Measurements from ENCODE around the gene CDKN2A. TPM values are rescaled to one million over a fixed set of nuclear protein-coding genes. Genes with fewer than 3 reads are reported as not detected.

The CDKN2A gene
- total RNA-seq, 1 experiment from 2014 or later, result 0.35 TPM

DNA sequence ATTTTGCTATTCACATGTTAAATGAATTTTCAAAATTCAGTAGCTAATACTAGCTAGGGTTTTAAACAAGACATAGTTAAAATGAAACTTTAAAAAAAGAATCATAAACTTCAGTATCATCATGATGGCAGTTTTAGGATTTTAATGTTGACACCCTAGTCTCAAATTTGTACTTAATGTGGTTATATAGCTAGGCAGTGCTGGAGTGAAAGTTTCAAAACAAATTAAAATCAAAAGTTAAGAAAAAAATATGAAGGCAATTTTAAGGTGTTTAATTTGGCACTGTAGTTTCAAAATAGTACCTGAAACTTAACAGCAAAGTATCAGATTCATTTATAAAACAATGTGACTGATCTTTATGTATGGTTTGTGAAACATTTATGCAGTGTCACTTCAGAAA, 34.2 kb upstream of the CDKN2A start:
- Histone ChIP-seq H4K91ac (ENCODE audit: insufficient read length, low read depth, low read length) (no peak overlapping the region), H3K23me2 (ENCODE audit: insufficient read length, low read depth, low read length, poor library complexity, severe bottlenecking) (no peaks in the 10 kb centered on the region), H3K79me2 (ENCODE audit: insufficient read depth, low read length) (no peaks in the 10 kb centered on the region), H3K4me1 (ENCODE audit: insufficient read depth, low read length) (peaks cover 3% of the 10 kb centered on the region; the same call in 1 of the 2 replicates), H3K27ac (ENCODE audit: insufficient read length, low read depth, low read length) (no peak overlapping the region), H4K20me1 (ENCODE audit: control insufficient read depth, insufficient read depth, insufficient read length) (no peaks in the 10 kb centered on the region), H4K5ac (ENCODE audit: insufficient read length, low read depth, low read length) (no peak overlapping the region), H3K23ac (ENCODE audit: insufficient read length, low read depth, low read length) (no peak overlapping the region), H2BK120ac (ENCODE audit: low read depth, low read length, poor library complexity, severe bottlenecking) (no peak overlapping the region), H3K18ac (ENCODE audit: insufficient read length, low read depth, low read length) (no peak overlapping the region), H2BK5ac (ENCODE audit: insufficient read length, low read length) (no peak overlapping the region), H3K27me3 (ENCODE audit: insufficient read depth, low read length) (no peaks in the 10 kb centered on the region), H3K4ac (ENCODE audit: low read depth, low read length) (no peak overlapping the region), H3K79me1 (ENCODE audit: insufficient read depth, low read depth, low read length, poor library complexity, severe bottlenecking) (no peaks in the 10 kb centered on the region), H2BK15ac (ENCODE audit: low read depth, low read length) (no peak overlapping the region), H3K4me2 (ENCODE audit: insufficient read depth, insufficient read length, low read length) (no peak overlapping the region), H3T11ph (ENCODE audit: low read length) (no peak overlapping the region), H3K9me3 (ENCODE audit: control insufficient read depth, low read depth, low read length) (no peaks in the 10 kb centered on the region), H2AFZ (ENCODE audit: low read length) (no peak overlapping the region), H2BK20ac (ENCODE audit: low read depth, low read length, poor library complexity, severe bottlenecking) (no peak overlapping the region), H3K56ac (ENCODE audit: insufficient read length, low read depth, low read length) (no peak overlapping the region), H2AK5ac (ENCODE audit: insufficient read length, low read length) (no peak overlapping the region), H3K14ac (ENCODE audit: insufficient read depth, low read length) (no peak overlapping the region), H2BK12ac (ENCODE audit: insufficient read length, low read depth, low read length) (no peak overlapping the region), H3K9ac (ENCODE audit: extremely low read depth, insufficient read length, low read length) (no peak overlapping the region), H4K8ac (replicated peaks; ENCODE audit: insufficient read length, low read depth, low read length) (no peak overlapping the region)
- no peak overlapping the region for H3K27ac Mint-ChIP-seq
- H3K4me3 Mint-ChIP-seq, result no peak overlapping the region
- no peaks in the 10 kb centered on the region; a peak in 1 of 5 replicates for H3K9me3 Mint-ChIP-seq
- peaks cover 5 to 11% of the 10 kb centered on the region in 2 experiments; a peak in 3 of 4 replicates for H3K4me1 Mint-ChIP-seq
- peaks cover 1% of the 10 kb centered on the region for H3K27me3 Mint-ChIP-seq (ENCODE audit: low read depth)
- no peak for TF ChIP-seq CTCF (conservative IDR thresholded peaks at IDR 0.05)
- DNase-seq, result no peak
- no peaks in the 10 kb centered on the region for H3K36me3 Mint-ChIP-seq (ENCODE audit: insufficient read depth in 1 of 3, low read depth in 3 of 3)

Data from H9 (cell line).